Astrocyte of the hippocampus (primary cell): Measurements from ENCODE around the gene SLC16A9.
"Not testable (repeated sequence)": the region's sequence is repeated elsewhere in the genome, so short reads cannot be mapped to it uniquely, and the experiment has no call there.

ENCODE experiments used
- DNase-seq: peaks from one replicate; pipeline ENCODE4 v3.0.0; 2011; ENCODE audit warnings: low read depth, low spot score

SLC16A9 gene

GRCh38 chr10:59709395-59710125 lies at the start of gene SLC16A9:
Gene SLC16A9, minus strand, starts transcription at chr10:59709850. Its CDS starts 25,559 bp downstream, at chr10:59684291.
- peak; percentile 92 for DNase-seq

GRCh38 chr10:59757966-59758365 lies 48.3 kb upstream of the SLC16A9 start:
- peak; percentile 79 for DNase-seq

GRCh38 chr10:59754951-59755350 lies 45.3 kb upstream of the SLC16A9 start:
- DNase-seq, result peak; percentile 78

GRCh38 chr10:59753267-59753666 lies 43.6 kb upstream of the SLC16A9 start, which contains the start of gene MRLN:
Gene MRLN, minus strand, starts transcription at chr10:59753455.
- DNase-seq, result no peak

GRCh38 chr10:59752278-59752940 lies 42.8 kb upstream of the SLC16A9 start:
- DNase-seq, result no peak

GRCh38 chr10:59750155-59750945 lies 40.7 kb upstream of the SLC16A9 start:
- DNase-seq, result peak; percentile 18

- DNase-seq, result peak; percentile 2
These were observed 39.2 kb upstream of the SLC16A9 start for GRCh38 chr10:59748834-59749233.

- no peak for DNase-seq
These were observed 35.6 kb upstream of the SLC16A9 start for GRCh38 chr10:59745163-59745650.

- DNase-seq, result not testable (repeated sequence)
These were observed 35.1 kb upstream of the SLC16A9 start for GRCh38 chr10:59744762-59745161.

GRCh38 chr10:59744156-59744555 lies 34.5 kb upstream of the SLC16A9 start:
- DNase-seq, result not testable (repeated sequence)

GRCh38 chr10:59741583-59741982 lies 31.9 kb upstream of the SLC16A9 start:
- no peak for DNase-seq

GRCh38 chr10:59741048-59741447 lies 31.4 kb upstream of the SLC16A9 start:
- DNase-seq, result no peak

- DNase-seq, result no peak
These were observed 27.1 kb upstream of the SLC16A9 start for GRCh38 chr10:59736749-59737148.

GRCh38 chr10:59735296-59735695 lies 25.6 kb upstream of the SLC16A9 start:
- no peak for DNase-seq

- no peak for DNase-seq
These were observed 24.4 kb upstream of the SLC16A9 start for GRCh38 chr10:59734014-59734462.

GRCh38 chr10:59733321-59734013 lies 23.8 kb upstream of the SLC16A9 start:
- not testable (repeated sequence) for DNase-seq

- DNase-seq, result not testable (repeated sequence)
These were observed 23.2 kb upstream of the SLC16A9 start for GRCh38 chr10:59732849-59733248.

GRCh38 chr10:59729167-59729566 lies 19.5 kb upstream of the SLC16A9 start:
- DNase-seq, result not testable (repeated sequence)

GRCh38 chr10:59724098-59724938 lies 14.7 kb upstream of the SLC16A9 start:
- no peak for DNase-seq

- no peak for DNase-seq
These were observed 10.7 kb upstream of the SLC16A9 start for GRCh38 chr10:59720377-59720776.
